K562 (cell line): ENCODE measurements around the gene ASPHD1. TPM values are rescaled to one million over a fixed set of nuclear protein-coding genes. Genes with fewer than 3 reads are reported as not detected.

Experiments used
- ARID1B ChIP-seq: fragments of 450-650 bp; IDR thresholded peaks from 2 replicates; pipeline ENCODE4 v1.6.1; 2016; ENCODE audit warnings: antibody characterized with exemption, mild to moderate bottlenecking, inconsistent platforms
- CEBPG ChIP-seq, 3 experiments: fragments of 200-800 bp in 1 of 3; sonication (Bioruptor generic) in 1 of 3; sonication (generic) in 1 of 3; formaldehyde crosslinking in 1 of 3; IDR thresholded peaks in 2 of 3; conservative IDR thresholded peaks in 1 of 3; 2 replicates each; pipeline versions ENCODE4 v1.6.1 to v1.8.0; 2016 to 2022; ENCODE audit warnings: missing compliant biosample characterization in 2 of 3, missing genetic modification characterization in 2 of 3, mild to moderate bottlenecking in 1 of 3, missing genetic modification reagents in 1 of 3
- HMGXB4 ChIP-seq: sonication (generic); formaldehyde crosslinking; IDR thresholded peaks from 2 replicates; pipeline ENCODE4 v1.8.1; 2023; ENCODE audit warnings: mild to moderate bottlenecking, missing genetic modification reagents
- KAT8 ChIP-seq: fragments of 450-650 bp; IDR thresholded peaks from 2 replicates; pipeline ENCODE4 v1.6.1; 2016; ENCODE audit warnings: low read depth, mild to moderate bottlenecking
- KDM5B ChIP-seq: fragments of 200-600 bp; sonication (generic); IDR thresholded peaks from 2 replicates; pipeline ENCODE4 v1.6.1; 2012; ENCODE audit warnings: low read depth, mild to moderate bottlenecking, moderate library complexity, low read length, control low read depth, inconsistent platforms; ENCODE audit not compliant: insufficient replicate concordance
- KLF1 ChIP-seq: fragments of 450-650 bp; IDR thresholded peaks from 2 replicates; pipeline ENCODE4 v1.6.1; 2016; ENCODE audit warnings: missing genetic modification characterization, missing compliant biosample characterization
- NFIC ChIP-seq: fragments of 450-650 bp; IDR thresholded peaks from 2 replicates; pipeline ENCODE4 v1.6.1; 2017; ENCODE audit warnings: mild to moderate bottlenecking, inconsistent platforms
- NFYB ChIP-seq: IDR thresholded peaks from 2 replicates; pipeline ENCODE4 v1.6.1; 2011; ENCODE audit warnings: mild to moderate bottlenecking, moderate library complexity; ENCODE audit not compliant: insufficient read length; ENCODE audit errors: extremely low read depth
- TAF1 ChIP-seq: IDR thresholded peaks from 2 replicates; pipeline ENCODE4 v1.6.1; 2011; ENCODE audit warnings: mild to moderate bottlenecking, low read length, moderate library complexity; ENCODE audit not compliant: insufficient read depth, control insufficient read depth, severe bottlenecking; ENCODE audit errors: extremely low read depth
- ZNF507 ChIP-seq: conservative IDR thresholded peaks from 2 replicates; pipeline ENCODE4 v1.6.1; 2017; ENCODE audit warnings: missing genetic modification characterization, missing compliant biosample characterization
- ZNF644 ChIP-seq: fragments of 200-800 bp; sonication (Bioruptor generic); IDR thresholded peaks from 2 replicates; pipeline ENCODE4 v1.6.1; 2016; ENCODE audit warnings: low read depth, missing genetic modification characterization, missing compliant biosample characterization
- polyA plus RNA-seq, 8 experiments: library from polyadenylated mRNA; depleted of rRNA in 4 of 8; stranded (reverse) in 5 of 8; unstranded in 3 of 8; fragments of >200 nt; fragmentation: Nextera tagmentation in 2 of 8; fragmentation: Illumina TruSeq in 1 of 8; extraction: Ambion mirVana in 2 of 8; extraction: Trizol in 1 of 8; gene quantifications; 2 replicates each; pipeline versions ENCODE4 v1.2.1 to v1.2.3, GENCODE V29; 2011 to 2014; ENCODE audit warnings: inconsistent platforms in 1 of 8, missing spikeins in 1 of 8
- total RNA-seq, 7 experiments: library from RNA; depleted of rRNA in 6 of 7; stranded (reverse); fragments of >200 nt in 6 of 7; fragmentation: Illumina TruSeq in 2 of 7; extraction: Trizol in 2 of 7; gene quantifications; 2 replicates each; pipeline versions ENCODE4 v1.2.1 to v1.2.3, GENCODE V29; 2011 to 2021; ENCODE audit warnings: low replicate concordance in 1 of 7

The ASPHD1 gene
- total and polyA plus RNA-seq, 9 of the 15 experiments (the other 6 are each of a cell fraction or from before 2014, with no cell fraction given): 0.03 to 0.70 (median 0.24) TPM; not detected in 5

- no peak for TF ChIP-seq HMGXB4
- TF ChIP-seq TAF1: no peak
- TF ChIP-seq ARID1B: no peak
- no peak for TF ChIP-seq KLF1 (tag)
- peak; percentile 37 for TF ChIP-seq KDM5B
- no peak for TF ChIP-seq NFYB
- TF ChIP-seq ZNF644 (tag): no peak
- no peak for TF ChIP-seq KAT8
- TF ChIP-seq ZNF507 (tag): no peak
- TF ChIP-seq CEBPG (CRISPR knock-in tag; IDR thresholded peaks at IDR 0.05): peak; percentile 50
- peak in 1 of 2 experiments; percentile 61; a peak in 2 of 4 replicates for TF ChIP-seq CEBPG (tag; conservative IDR thresholded peaks at IDR 0.05 in 1 of 2, IDR thresholded peaks at IDR 0.05 in 1 of 2)
- no peak for TF ChIP-seq NFIC
Measured at GRCh38 chr16:29927070-29927905, 27.0 kb downstream of the ASPHD1 start (continued).
